ENCODE results near the gene PCBD1. TPM values are rescaled to one million over a fixed set of nuclear protein-coding genes. Genes with fewer than 3 reads are reported as not detected.

The PCBD1 gene
- total RNA-seq, 1 donor from 2014 or later = 36.6 TPM

- DNase-seq (ENCODE audit: extremely low spot score, unreplicated experiment) = no peak
- Mint-ChIP-seq H3K9me3 (ENCODE audit: unreplicated experiment) (no peaks in the 10 kb centered on the region), H3K27me3 (ENCODE audit: unreplicated experiment) (no peaks in the 10 kb centered on the region), H3K4me3 (ENCODE audit: unreplicated experiment) (no peak overlapping the region), H3K27ac (ENCODE audit: unreplicated experiment) (peak overlapping the region; percentile 2), H3K36me3 (ENCODE audit: unreplicated experiment) (peaks cover 42% of the 10 kb centered on the region), H3K4me1 (ENCODE audit: unreplicated experiment) (peaks cover 14% of the 10 kb centered on the region)
- TF ChIP-seq CTCF (IDR thresholded peaks at IDR 0.05) = no peak
Observed at GRCh38 chr10:70853038-70853437, 35.3 kb downstream of the PCBD1 start.

GRCh38 chr10:70851597-70852475 lies 36.5 kb downstream of the PCBD1 start:
- no peak overlapping the region for H3K27ac Mint-ChIP-seq (ENCODE audit: unreplicated experiment)
- no peak for DNase-seq (ENCODE audit: extremely low spot score, unreplicated experiment)
- peaks cover 18% of the 10 kb centered on the region for H3K4me1 Mint-ChIP-seq (ENCODE audit: unreplicated experiment)
- no peaks in the 10 kb centered on the region for H3K9me3 Mint-ChIP-seq (ENCODE audit: unreplicated experiment)
- no peak overlapping the region for H3K4me3 Mint-ChIP-seq (ENCODE audit: unreplicated experiment)
- H3K36me3 Mint-ChIP-seq (ENCODE audit: unreplicated experiment) = peaks cover 43% of the 10 kb centered on the region
- no peaks in the 10 kb centered on the region for H3K27me3 Mint-ChIP-seq (ENCODE audit: unreplicated experiment)
- no peak for TF ChIP-seq CTCF (IDR thresholded peaks at IDR 0.05)

- Mint-ChIP-seq H3K4me3 (ENCODE audit: unreplicated experiment) (no peak overlapping the region), H3K4me1 (ENCODE audit: unreplicated experiment) (peaks cover 18% of the 10 kb centered on the region), H3K27ac (ENCODE audit: unreplicated experiment) (peak overlapping the region; percentile 8), H3K36me3 (ENCODE audit: unreplicated experiment) (peaks cover 49% of the 10 kb centered on the region), H3K9me3 (ENCODE audit: unreplicated experiment) (no peaks in the 10 kb centered on the region), H3K27me3 (ENCODE audit: unreplicated experiment) (no peaks in the 10 kb centered on the region)
- no peak for TF ChIP-seq CTCF (IDR thresholded peaks at IDR 0.05)
- no peak for DNase-seq (ENCODE audit: extremely low spot score, unreplicated experiment)
Observed at GRCh38 chr10:70850097-70850496, 38.3 kb downstream of the PCBD1 start.

GRCh38 chr10:70849582-70850016 lies 38.8 kb downstream of the PCBD1 start:
- Mint-ChIP-seq H3K4me3 (ENCODE audit: unreplicated experiment) (no peak overlapping the region), H3K27me3 (ENCODE audit: unreplicated experiment) (no peaks in the 10 kb centered on the region), H3K9me3 (ENCODE audit: unreplicated experiment) (no peaks in the 10 kb centered on the region), H3K4me1 (ENCODE audit: unreplicated experiment) (peaks cover 18% of the 10 kb centered on the region), H3K36me3 (ENCODE audit: unreplicated experiment) (peaks cover 47% of the 10 kb centered on the region), H3K27ac (ENCODE audit: unreplicated experiment) (peak overlapping the region; percentile 55)
- no peak for TF ChIP-seq CTCF (IDR thresholded peaks at IDR 0.05)
- no peak for DNase-seq (ENCODE audit: extremely low spot score, unreplicated experiment)

GRCh38 chr10:70847659-70848360 lies 40.6 kb downstream of the PCBD1 start:
- H3K4me3 Mint-ChIP-seq (ENCODE audit: unreplicated experiment) = no peak overlapping the region
- DNase-seq (ENCODE audit: extremely low spot score, unreplicated experiment) = no peak
- peaks cover 51% of the 10 kb centered on the region for H3K36me3 Mint-ChIP-seq (ENCODE audit: unreplicated experiment)
- H3K27ac Mint-ChIP-seq (ENCODE audit: unreplicated experiment) = peak overlapping the region; percentile 23
- H3K9me3 Mint-ChIP-seq (ENCODE audit: unreplicated experiment) = no peaks in the 10 kb centered on the region
- H3K27me3 Mint-ChIP-seq (ENCODE audit: unreplicated experiment) = no peaks in the 10 kb centered on the region
- no peak for TF ChIP-seq CTCF (IDR thresholded peaks at IDR 0.05)
- H3K4me1 Mint-ChIP-seq (ENCODE audit: unreplicated experiment) = peaks cover 19% of the 10 kb centered on the region

Data from osteocyte (in vitro differentiated cells).